SH-SY5Y (cell line): ENCODE results near the gene ANTXR1.

Experiments used
- GATA2 ChIP-seq: IDR thresholded peaks from 2 replicates; pipeline ENCODE4 v1.6.1; 2011; ENCODE audit warnings: mild to moderate bottlenecking, low read depth, low read length
- GATA3 ChIP-seq: IDR thresholded peaks from 2 replicates; pipeline ENCODE4 v1.6.1; 2011; ENCODE audit warnings: low read depth, mild to moderate bottlenecking, low read length, moderate library complexity

ANTXR1 gene

GRCh38 chr2:69183659-69184058 lies 170.7 kb downstream of the ANTXR1 start:
- TF ChIP-seq GATA3: peak; percentile 70
- peak; percentile 74; the same call in 1 of the 2 replicates for TF ChIP-seq GATA2

DNA sequence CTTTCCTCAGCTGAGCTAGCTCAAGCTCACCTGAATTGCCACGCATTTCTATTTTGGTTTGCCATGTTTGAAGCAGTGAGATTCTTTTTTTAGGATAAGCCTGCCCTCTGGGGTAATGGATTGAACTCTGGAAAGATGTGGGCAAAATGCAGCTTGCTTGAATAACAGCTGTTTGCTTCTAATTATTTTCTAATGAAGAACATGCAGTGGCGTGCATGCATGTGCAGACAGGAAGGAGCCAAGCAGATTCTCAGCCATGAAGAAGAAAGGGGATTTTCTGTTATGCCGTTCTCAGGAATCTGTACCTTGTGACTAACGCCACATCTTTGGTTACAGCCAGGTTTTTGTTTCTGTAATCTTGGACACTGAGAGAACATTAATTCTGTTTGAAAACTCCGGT lies 171.2 kb downstream of the ANTXR1 start:
- TF ChIP-seq GATA2: no peak
- TF ChIP-seq GATA3: no peak

DNA sequence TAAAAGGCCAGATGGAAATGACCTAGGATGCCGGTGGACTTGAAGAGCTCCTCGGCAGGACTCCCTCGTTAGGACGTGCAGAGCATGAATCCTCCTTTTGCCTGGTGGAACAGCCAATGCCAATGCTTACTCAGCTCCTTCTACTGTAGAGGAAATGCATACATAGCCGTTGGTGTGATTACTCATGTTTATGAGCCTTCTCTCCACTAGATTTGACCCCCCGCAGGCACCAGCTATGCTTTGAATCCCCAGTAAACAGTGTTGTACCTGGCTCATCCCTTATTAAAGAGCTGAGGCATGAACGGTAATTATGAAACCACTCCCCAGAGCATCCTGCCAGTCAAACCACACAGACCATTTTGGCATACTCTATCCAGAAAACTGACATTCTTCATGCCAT lies 172.8 kb downstream of the ANTXR1 start:
- TF ChIP-seq GATA3 (no peak), GATA2 (no peak)

- TF ChIP-seq GATA2 (no peak), GATA3 (no peak)
These were observed 173.6 kb downstream of the ANTXR1 start for GRCh38 chr2:69186614-69187013.

DNA sequence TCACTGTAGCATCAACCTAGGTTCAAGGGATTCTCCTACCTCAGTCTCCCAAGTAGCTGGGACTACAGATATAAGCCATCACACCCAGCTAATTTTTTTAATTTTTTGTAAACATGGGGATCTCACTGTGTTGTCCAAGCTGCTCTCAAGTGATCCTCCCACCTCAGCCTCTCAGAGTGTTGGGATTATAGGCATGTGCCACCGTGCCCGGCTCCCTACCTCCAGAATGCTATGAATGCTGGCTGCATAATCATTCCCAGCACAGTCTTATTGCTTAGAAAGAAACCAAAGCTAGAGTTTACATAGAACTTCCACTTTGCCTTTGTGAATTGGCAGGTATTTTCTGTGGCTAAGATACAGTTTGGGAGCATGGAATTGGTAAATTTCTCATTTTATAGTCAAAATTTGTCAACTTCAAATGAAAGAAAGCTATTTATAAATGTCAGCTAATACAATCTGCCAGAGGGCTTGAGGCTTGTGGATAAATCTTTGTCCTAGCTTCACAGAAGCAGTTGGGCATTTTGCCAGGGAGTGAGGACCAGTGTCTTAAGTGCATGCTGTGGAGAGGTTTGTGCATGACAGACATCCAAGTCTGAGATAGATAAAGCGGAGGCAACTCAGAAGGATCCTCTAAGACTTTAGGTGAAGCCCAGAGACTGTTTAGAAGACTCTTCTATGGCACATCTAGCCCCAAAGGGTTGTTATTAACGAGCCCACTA lies 175.4 kb downstream of the ANTXR1 start:
- TF ChIP-seq GATA2: no peak

- TF ChIP-seq GATA2 (no peak), GATA3 (no peak)
These were observed 177.9 kb downstream of the ANTXR1 start for GRCh38 chr2:69190743-69191404.

DNA sequence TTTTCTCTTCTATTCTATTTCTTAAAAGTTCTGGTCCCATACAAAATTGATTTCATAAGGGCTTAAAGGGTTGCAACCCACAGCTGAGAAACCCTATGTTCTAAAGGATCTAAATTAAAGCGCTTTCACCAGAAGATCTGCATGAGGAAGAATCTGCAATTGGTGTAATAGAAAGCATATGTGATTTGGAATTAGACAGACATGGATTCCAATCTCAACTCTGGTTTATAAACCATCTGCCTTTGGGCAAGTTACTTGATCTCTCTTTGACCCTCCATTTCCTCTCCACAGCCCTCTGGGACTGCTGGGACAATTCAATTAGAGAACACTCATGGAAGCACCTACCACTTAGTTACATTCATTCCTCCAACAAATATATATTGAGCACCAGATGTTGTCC lies 178.7 kb downstream of the ANTXR1 start:
- TF ChIP-seq GATA3 (no peak; the same call in 1 of the 2 replicates), GATA2 (peak; percentile 68)

DNA sequence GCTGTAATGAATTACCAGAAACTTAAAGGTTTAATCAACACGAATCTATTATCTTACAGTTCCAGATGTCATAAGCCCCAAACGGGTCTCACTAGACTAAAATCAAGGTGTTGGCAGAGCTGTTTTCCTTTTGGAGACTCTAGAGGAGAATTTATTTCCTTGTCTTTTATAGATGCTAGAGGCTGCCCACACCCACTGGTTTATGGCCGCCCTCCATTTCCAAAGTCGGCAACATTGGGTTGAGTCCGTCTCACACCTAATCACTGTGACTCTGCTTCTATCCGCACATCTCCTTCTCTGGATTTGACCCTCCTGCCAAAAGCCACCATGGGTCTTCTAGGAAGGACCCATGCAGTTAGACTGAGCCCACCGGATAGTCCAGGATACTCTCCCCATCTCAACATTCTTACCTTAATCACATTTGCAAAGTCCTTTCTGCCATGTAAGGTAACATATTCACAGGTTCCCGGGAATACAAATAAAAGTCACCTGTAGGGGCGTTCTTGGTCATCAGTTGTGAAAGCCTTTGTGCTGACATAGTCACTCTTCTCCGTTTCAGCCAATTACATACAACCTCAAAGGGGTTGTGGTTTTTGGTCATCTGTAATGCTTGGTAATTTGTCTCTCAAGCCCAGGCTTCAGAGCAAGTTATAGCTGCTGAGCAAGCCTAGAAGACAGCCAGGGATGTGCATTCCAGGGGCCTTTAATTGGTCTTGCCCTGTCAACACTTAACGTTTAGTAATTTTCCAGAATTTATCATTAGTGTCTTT lies 179.4 kb downstream of the ANTXR1 start:
- no peak for TF ChIP-seq GATA3
- TF ChIP-seq GATA2: no peak

- TF ChIP-seq GATA3 (no peak), GATA2 (no peak)
These were observed 182.7 kb downstream of the ANTXR1 start for GRCh38 chr2:69195706-69196105.

GRCh38 chr2:69196327-69197117 lies 183.5 kb downstream of the ANTXR1 start:
- TF ChIP-seq GATA2 (no peak), GATA3 (no peak)

DNA sequence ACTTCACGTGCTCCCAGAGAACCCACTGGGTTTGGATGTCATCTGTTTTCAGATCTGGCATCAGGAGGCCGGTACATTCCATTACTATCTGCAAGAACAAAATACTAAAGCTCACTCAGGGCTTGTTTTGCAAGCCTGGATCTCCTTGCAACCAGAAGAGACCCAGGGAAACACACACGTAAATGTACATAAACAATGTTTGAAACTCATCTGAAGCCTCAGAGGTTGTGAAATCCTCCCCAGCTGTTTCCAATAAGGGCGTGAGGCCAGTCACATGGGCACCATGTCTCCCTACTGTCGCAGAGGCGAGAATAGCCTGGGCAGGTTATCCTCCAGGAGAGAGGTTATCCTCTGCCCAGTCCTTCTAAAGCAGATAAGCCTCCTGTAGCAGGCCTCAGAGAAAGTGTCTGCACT lies 187.1 kb downstream of the ANTXR1 start:
- TF ChIP-seq GATA2 (no peak), GATA3 (no peak)

DNA sequence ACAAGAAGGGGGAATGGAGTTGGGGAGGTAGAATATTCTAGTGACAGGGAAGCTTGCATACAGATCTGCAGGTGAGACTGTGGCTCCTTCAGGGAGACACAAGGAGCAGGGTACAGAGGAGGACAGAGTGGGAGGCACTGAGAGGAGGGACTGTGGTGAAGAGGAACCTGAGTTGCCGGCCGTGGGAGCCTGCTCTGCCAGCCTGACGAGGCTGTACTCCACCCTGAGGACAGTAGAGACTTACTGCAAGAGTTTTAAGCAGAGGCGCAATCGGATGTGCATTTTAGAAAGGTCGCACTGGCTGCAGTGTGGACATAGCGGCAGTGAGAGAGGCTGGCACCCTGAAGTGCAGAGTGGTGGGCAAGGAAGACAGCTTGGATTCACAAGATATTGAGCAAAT lies 188.3 kb downstream of the ANTXR1 start:
- no peak for TF ChIP-seq GATA2
- TF ChIP-seq GATA3: no peak

- TF ChIP-seq GATA3 (no peak), GATA2 (no peak)
These were observed 189.3 kb downstream of the ANTXR1 start for GRCh38 chr2:69202327-69202726.

DNA sequence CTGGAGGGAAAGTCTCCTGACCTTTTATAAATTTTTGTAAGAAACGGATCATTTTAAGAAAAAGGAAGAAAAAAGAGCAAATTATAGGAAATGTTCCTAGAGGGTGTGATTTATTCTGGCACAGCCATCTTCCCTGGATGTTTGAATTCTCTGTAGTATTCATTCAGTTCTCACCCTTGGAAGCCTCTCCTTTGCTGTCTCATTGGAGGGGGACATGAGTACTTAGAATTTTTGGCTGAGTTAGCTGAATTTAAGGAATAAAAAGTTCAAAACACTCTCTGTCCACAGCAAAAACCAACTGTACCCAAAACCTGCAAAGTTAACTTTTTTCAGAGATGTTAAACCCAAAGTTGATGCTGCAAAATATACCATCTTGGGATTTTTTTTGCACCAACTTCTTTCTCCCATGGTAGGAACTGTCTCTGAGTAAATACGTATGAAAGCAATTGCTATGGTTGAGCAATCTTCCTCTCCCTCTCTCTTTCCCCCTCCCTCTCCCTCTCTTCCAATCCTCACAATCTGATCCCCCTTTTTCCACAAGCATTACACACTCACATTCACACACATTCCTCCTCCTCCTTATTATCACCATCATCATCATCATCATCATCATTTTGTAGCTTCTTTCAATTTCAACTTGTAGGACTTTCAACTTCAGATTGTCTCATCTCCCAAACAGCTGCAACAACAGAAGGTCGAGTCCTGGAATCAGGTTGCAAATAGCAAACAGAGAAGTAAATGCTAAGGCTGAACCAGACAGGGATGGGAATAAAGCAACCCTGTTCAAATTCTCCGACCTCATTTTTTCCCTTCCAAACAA lies 190.4 kb downstream of the ANTXR1 start:
- no peak for TF ChIP-seq GATA2
- no peak for TF ChIP-seq GATA3
